Breast epithelium (tissue), 4 donors: ENCODE results near the gene CROCC2. TPM values are rescaled to one million over a fixed set of nuclear protein-coding genes. Genes with fewer than 3 reads are reported as not detected.

Source experiments
- DNase-seq, 2 donors: peaks; one replicate each; pipeline ENCODE4 v3.0.0-alpha.2; 2019; ENCODE audit warnings: low spot score in 2 of 2
- H3K27ac ChIP-seq, 2 donors: fragments of 200-600 bp; sonication (generic) in 1 of 2; one replicate each; pipeline ENCODE4 v1.5.1; 2016 to 2019; ENCODE audit warnings: mild to moderate bottlenecking in 1 of 2
- H3K27me3 ChIP-seq, 2 donors: fragments of 200-600 bp; sonication (generic) in 1 of 2; one replicate each; pipeline versions ENCODE4 v1.5.1 to v1.6.0; 2017 to 2019; ENCODE audit warnings: control low read depth in 1 of 2, mild to moderate bottlenecking in 1 of 2
- H3K36me3 ChIP-seq: fragments of 200-600 bp; one replicate; pipeline ENCODE4 v1.5.1; 2019
- H3K4me1 ChIP-seq, 2 donors: fragments of 200-600 bp; sonication (generic); one replicate each; pipeline ENCODE4 v1.5.1; 2016 to 2019; ENCODE audit warnings: control low read depth in 1 of 2
- H3K4me3 ChIP-seq, 3 donors: fragments of 200-600 bp; sonication (generic); 1 replicate in 2 of 3; 2 replicates in 1 of 3; pipeline ENCODE4 v1.5.1; 2016 to 2019; ENCODE audit warnings: mild to moderate bottlenecking in 3 of 3, moderate library complexity in 2 of 3
- H3K9me3 ChIP-seq, 2 donors: fragments of 200-600 bp; sonication (generic) in 1 of 2; one replicate each; pipeline ENCODE4 v1.5.1; 2016 to 2019; ENCODE audit warnings: control low read depth in 1 of 2
- CTCF ChIP-seq, 3 donors: fragments of 450-650 bp; IDR thresholded peaks; one replicate each; pipeline ENCODE4 v1.5.1; 2016 to 2017; ENCODE audit warnings: antibody characterized with exemption in 3 of 3, mild to moderate bottlenecking in 3 of 3, moderate library complexity in 3 of 3
- POLR2A ChIP-seq: fragments of 450-650 bp; IDR thresholded peaks from one replicate; pipeline ENCODE4 v1.6.1; 2016; ENCODE audit warnings: antibody characterized with exemption, mild to moderate bottlenecking, moderate library complexity
- POLR2AphosphoS5 ChIP-seq, 3 donors: sonication (generic); formaldehyde crosslinking; IDR thresholded peaks; one replicate each; pipeline ENCODE4 v1.6.1; 2017; ENCODE audit warnings: antibody characterized with exemption in 3 of 3
- intact Hi-C: fragments of 100-400 bp; cut with DNase I; formaldehyde crosslinking; loops from one replicate; pipeline ENCODE4 v1.15.1; 2023; ENCODE audit warnings: low total_unique reads
- total RNA-seq, 3 donors: library from RNA; depleted of rRNA; stranded (reverse); fragments of >200 nt; gene quantifications; one replicate each; pipeline ENCODE4 v1.1.0, GENCODE V29; 2016

CROCC2 gene
- total RNA-seq, 3 donors from 2014 or later, result 0.33 TPM; not detected in 2

GRCh38 chr2:241010531-241011295, 104.6 kb downstream of the CROCC2 start:
- Histone ChIP-seq H3K4me3 (peak overlapping the region in 2 of 3 donors; percentile 41 to 62), H3K27me3 (no peaks in the 10 kb centered on the region), H3K36me3 (no peaks in the 10 kb centered on the region), H3K9me3 (peaks cover 0 to 3% of the 10 kb centered on the region in 2 donors), H3K27ac (peak overlapping the region; percentile 73 to 89), H3K4me1 (peaks cover 9 to 17% of the 10 kb centered on the region in 2 donors)
- TF ChIP-seq POLR2AphosphoS5 (IDR thresholded peaks at IDR 0.05) (no peak), POLR2A (no peak), CTCF (IDR thresholded peaks at IDR 0.05) (no peak)
- intact Hi-C loops, result no loop called here
- peak; percentile 15 to 44 for DNase-seq

GRCh38 chr2:241011296-241011600, 105.1 kb downstream of the CROCC2 start:
- Histone ChIP-seq H3K27ac (peak overlapping the region in 1 of 2 donors; percentile 55), H3K4me1 (peaks cover 9 to 17% of the 10 kb centered on the region in 2 donors), H3K4me3 (no peak overlapping the region), H3K9me3 (no peaks in the 10 kb centered on the region), H3K36me3 (no peaks in the 10 kb centered on the region), H3K27me3 (no peaks in the 10 kb centered on the region)
- DNase-seq, result peak; percentile 16 to 36
- TF ChIP-seq POLR2AphosphoS5 (IDR thresholded peaks at IDR 0.05), result no peak
- TF ChIP-seq CTCF (IDR thresholded peaks at IDR 0.05), result no peak
- TF ChIP-seq POLR2A, result no peak
- intact Hi-C loops, result no loop called here

GRCh38 chr2:241011751-241012510, 105.8 kb downstream of the CROCC2 start:
- intact Hi-C loops, result no loop called here

GRCh38 chr2:241014224-241014623, 108.1 kb downstream of the CROCC2 start:
- DNase-seq, result peak in 1 of 2 donors; percentile 13

More at GRCh38 chr2:241011751-241012510, 105.8 kb downstream of the CROCC2 start:
- peaks cover 9 to 17% of the 10 kb centered on the region in 2 donors for H3K4me1 ChIP-seq
- no peaks in the 10 kb centered on the region for H3K36me3 ChIP-seq
- H3K27ac ChIP-seq, result peak overlapping the region in 1 of 2 donors; percentile 55
- peak; percentile 14 to 40 for DNase-seq
- no peaks in the 10 kb centered on the region for H3K27me3 ChIP-seq
- no peak overlapping the region for H3K4me3 ChIP-seq
- H3K9me3 ChIP-seq, result no peaks in the 10 kb centered on the region
- TF ChIP-seq POLR2AphosphoS5 (IDR thresholded peaks at IDR 0.05) (no peak), CTCF (IDR thresholded peaks at IDR 0.05) (no peak), POLR2A (no peak)

More at GRCh38 chr2:241014224-241014623, 108.1 kb downstream of the CROCC2 start:
- Histone ChIP-seq H3K27ac (no peak overlapping the region), H3K27me3 (no peaks in the 10 kb centered on the region), H3K9me3 (no peaks in the 10 kb centered on the region), H3K4me1 (peaks cover 9 to 13% of the 10 kb centered on the region in 2 donors), H3K36me3 (no peaks in the 10 kb centered on the region), H3K4me3 (no peak overlapping the region)
- intact Hi-C loops, result no loop called here
- TF ChIP-seq POLR2AphosphoS5 (IDR thresholded peaks at IDR 0.05) (no peak), CTCF (IDR thresholded peaks at IDR 0.05) (no peak), POLR2A (no peak)
